NCI-H774 (cell line): Measurements from ENCODE around the gene TYROBP.
"Not testable (repeated sequence)": the region's sequence is repeated elsewhere in the genome, so short reads cannot be mapped to it uniquely, and the experiment has no call there.

ENCODE experiments used
- DNase-seq: peaks from one replicate; lab custom pipeline; 2025; lab: John Stamatoyannopoulos, UW

The TYROBP gene

GRCh38 chr19:35899547-35900214, 8.4 kb downstream of the TYROBP start:
- peak; percentile 62 for DNase-seq

GRCh38 chr19:35898499-35898809, 9.6 kb downstream of the TYROBP start:
- DNase-seq = no peak

GRCh38 chr19:35897706-35898451, 10.2 kb downstream of the TYROBP start:
- DNase-seq = no peak

GRCh38 chr19:35896643-35897040, 11.5 kb downstream of the TYROBP start:
- no peak for DNase-seq

GRCh38 chr19:35895911-35896642, 12.0 kb downstream of the TYROBP start:
- no peak for DNase-seq

- DNase-seq = no peak
Observed at GRCh38 chr19:35894342-35894741, 13.8 kb downstream of the TYROBP start.

GRCh38 chr19:35891819-35892218, 16.3 kb downstream of the TYROBP start:
- not testable (repeated sequence) for DNase-seq

- no peak for DNase-seq
Observed at GRCh38 chr19:35890113-35890650, 17.9 kb downstream of the TYROBP start.

GRCh38 chr19:35889370-35890112, 18.6 kb downstream of the TYROBP start:
- DNase-seq = no peak

- DNase-seq = no peak
Observed at GRCh38 chr19:35888398-35888797, 19.7 kb downstream of the TYROBP start.

- DNase-seq = no peak
Observed at GRCh38 chr19:35887197-35887596, 20.9 kb downstream of the TYROBP start.

GRCh38 chr19:35885904-35886303, 22.2 kb downstream of the TYROBP start:
- no peak for DNase-seq

GRCh38 chr19:35885225-35885738, 22.8 kb downstream of the TYROBP start:
- no peak for DNase-seq

GRCh38 chr19:35883882-35884281, 24.2 kb downstream of the TYROBP start:
- no peak for DNase-seq

- peak; percentile 54 for DNase-seq
Observed at GRCh38 chr19:35882114-35882832, 25.8 kb downstream of the TYROBP start.

- DNase-seq = peak; percentile 48
Observed at GRCh38 chr19:35879770-35880317, 28.3 kb downstream of the TYROBP start.

GRCh38 chr19:35879068-35879467, 29.0 kb downstream of the TYROBP start:
- DNase-seq = no peak

- DNase-seq = no peak
Observed at GRCh38 chr19:35874392-35874930, 33.6 kb downstream of the TYROBP start.

GRCh38 chr19:35872180-35872579, 35.9 kb downstream of the TYROBP start:
- DNase-seq = no peak

GRCh38 chr19:35871611-35872010, 36.5 kb downstream of the TYROBP start:
- DNase-seq = no peak

- DNase-seq = no peak
Observed at GRCh38 chr19:35870798-35871197, 37.3 kb downstream of the TYROBP start.
